ENCODE data around the gene UCK1. TPM values are rescaled to one million over a fixed set of nuclear protein-coding genes. Genes with fewer than 3 reads are reported as not detected.

Gene UCK1
- total RNA-seq, 1 donor from 2014 or later = 30.7 TPM

DNA sequence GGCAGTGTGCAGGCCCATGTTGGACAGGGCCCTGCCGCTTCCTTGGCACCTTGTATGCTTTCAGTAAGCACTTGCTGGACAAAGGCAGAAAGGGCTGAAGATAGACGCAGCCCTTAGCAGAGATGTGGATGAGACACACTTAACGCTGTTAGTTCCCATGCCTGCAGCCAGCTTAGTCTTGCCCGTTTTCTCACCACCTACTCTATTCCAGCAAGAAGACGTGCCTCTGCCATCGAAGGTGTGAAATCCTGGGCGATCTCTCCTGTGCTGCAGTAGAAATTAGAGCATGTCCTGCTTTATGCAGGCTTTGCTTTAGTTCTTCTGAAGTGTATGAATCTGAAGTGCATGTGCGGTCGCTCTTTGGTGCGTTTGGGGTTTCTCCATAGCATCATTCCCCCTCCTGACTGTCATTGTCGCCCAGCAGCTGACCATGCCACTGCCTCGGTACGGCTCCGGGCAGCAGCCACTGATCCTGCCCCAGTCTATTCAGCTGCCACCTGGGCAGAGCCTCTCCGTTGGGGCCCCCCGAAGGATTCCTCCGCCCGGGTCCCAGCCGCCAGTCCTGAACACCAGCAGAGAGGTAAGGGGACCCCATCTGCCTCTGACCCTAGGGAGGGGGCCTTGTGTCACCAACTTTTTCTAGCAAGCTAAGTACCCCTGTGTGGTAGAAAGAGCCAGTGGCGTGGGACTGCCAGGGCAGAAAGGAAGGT, 39.9 kb downstream of the UCK1 start:
- no peak overlapping the region for H3K4me2 ChIP-seq
- Mint-ChIP-seq H3K4me1 (peaks cover 2% of the 10 kb centered on the region), H3K9me3 (peaks cover 2% of the 10 kb centered on the region)

DNA sequence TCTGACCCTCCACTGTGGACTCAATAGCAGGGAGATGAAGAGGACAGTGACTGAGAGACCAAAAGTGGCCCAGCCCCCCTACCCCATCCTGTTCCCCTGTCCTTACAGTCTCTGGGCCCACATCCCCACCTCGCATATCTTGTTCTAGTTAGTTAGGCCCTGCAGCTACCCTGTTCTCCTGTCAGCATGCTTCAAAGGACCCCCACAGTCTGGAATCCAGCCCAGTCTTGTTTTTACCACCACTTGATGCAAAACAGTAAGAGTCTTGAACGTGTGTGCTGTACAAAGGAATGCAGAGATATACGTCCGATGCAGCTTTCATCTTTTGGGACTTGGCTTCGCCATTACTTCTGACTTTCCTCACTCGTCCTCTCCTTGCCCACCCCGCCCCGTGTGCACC, 40.5 kb downstream of the UCK1 start:
- peaks cover 66% of the 10 kb centered on the region for H4K20me1 ChIP-seq (ENCODE audit: low read depth)

More for the DNA sequence above, 39.9 kb downstream of the UCK1 start:
- Histone ChIP-seq H3K79me2 (ENCODE audit: low read depth) (no peaks in the 10 kb centered on the region), H3K27ac (no peak overlapping the region), H3K4me3 (no peak overlapping the region), H3F3A (ENCODE audit: low read depth) (peaks cover 3% of the 10 kb centered on the region), H3K36me3 (peaks cover 6% of the 10 kb centered on the region), H4K20me1 (ENCODE audit: low read depth) (peaks cover 66% of the 10 kb centered on the region), H2AFZ (replicated peaks) (no peak overlapping the region), H3K9me3 (ENCODE audit: low read depth) (no peaks in the 10 kb centered on the region), H3K27me3 (no peaks in the 10 kb centered on the region), H3K4me1 (no peaks in the 10 kb centered on the region), H3K9ac (no peak overlapping the region)
- Mint-ChIP-seq H3K27me3 (ENCODE audit: insufficient read depth, low read depth) (peaks cover 24% of the 10 kb centered on the region), H3K36me3 (peaks cover 54% of the 10 kb centered on the region), H3K4me3 (no peak overlapping the region), H3K27ac (no peak overlapping the region)
- TF ChIP-seq EZH2 (IDR thresholded peaks at IDR 0.05) = no peak
- TF ChIP-seq, protein P1, sequence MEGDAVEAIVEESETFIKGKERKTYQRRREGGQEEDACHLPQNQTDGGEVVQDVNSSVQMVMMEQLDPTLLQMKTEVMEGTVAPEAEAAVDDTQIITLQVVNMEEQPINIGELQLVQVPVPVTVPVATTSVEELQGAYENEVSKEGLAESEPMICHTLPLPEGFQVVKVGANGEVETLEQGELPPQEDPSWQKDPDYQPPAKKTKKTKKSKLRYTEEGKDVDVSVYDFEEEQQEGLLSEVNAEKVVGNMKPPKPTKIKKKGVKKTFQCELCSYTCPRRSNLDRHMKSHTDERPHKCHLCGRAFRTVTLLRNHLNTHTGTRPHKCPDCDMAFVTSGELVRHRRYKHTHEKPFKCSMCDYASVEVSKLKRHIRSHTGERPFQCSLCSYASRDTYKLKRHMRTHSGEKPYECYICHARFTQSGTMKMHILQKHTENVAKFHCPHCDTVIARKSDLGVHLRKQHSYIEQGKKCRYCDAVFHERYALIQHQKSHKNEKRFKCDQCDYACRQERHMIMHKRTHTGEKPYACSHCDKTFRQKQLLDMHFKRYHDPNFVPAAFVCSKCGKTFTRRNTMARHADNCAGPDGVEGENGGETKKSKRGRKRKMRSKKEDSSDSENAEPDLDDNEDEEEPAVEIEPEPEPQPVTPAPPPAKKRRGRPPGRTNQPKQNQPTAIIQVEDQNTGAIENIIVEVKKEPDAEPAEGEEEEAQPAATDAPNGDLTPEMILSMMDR (IDR thresholded peaks at IDR 0.05) = no peak
- no peak for TF ChIP-seq EZH2phosphoT487 (IDR thresholded peaks at IDR 0.05)
- DNase-seq (ENCODE audit: low spot score) = no peak

GRCh38 chr9:131487621-131488031, 43.4 kb downstream of the UCK1 start:
- TF ChIP-seq EZH2 (IDR thresholded peaks at IDR 0.05) = no peak
- TF ChIP-seq, protein P1 (IDR thresholded peaks at IDR 0.05) = no peak
- TF ChIP-seq EZH2phosphoT487 (IDR thresholded peaks at IDR 0.05) = no peak
- Mint-ChIP-seq H3K4me3 (no peak overlapping the region), H3K27ac (no peak overlapping the region), H3K4me1 (peaks cover 2% of the 10 kb centered on the region), H3K9me3 (peaks cover 2% of the 10 kb centered on the region), H3K36me3 (peaks cover 52% of the 10 kb centered on the region), H3K27me3 (ENCODE audit: insufficient read depth, low read depth) (peaks cover 16% of the 10 kb centered on the region)
- no peak overlapping the region for H3K27ac ChIP-seq
- peaks cover 68% of the 10 kb centered on the region for H4K20me1 ChIP-seq (ENCODE audit: low read depth)
- no peak overlapping the region for H2AFZ ChIP-seq (replicated peaks)
- DNase-seq (ENCODE audit: low spot score) = no peak
- no peaks in the 10 kb centered on the region for H3K27me3 ChIP-seq
- no peak overlapping the region for H3K4me2 ChIP-seq
- H3K36me3 ChIP-seq = peaks cover 3% of the 10 kb centered on the region
- H3K4me1 ChIP-seq = no peaks in the 10 kb centered on the region
- H3K9ac ChIP-seq = no peak overlapping the region
- no peaks in the 10 kb centered on the region for H3K79me2 ChIP-seq (ENCODE audit: low read depth)
- no peak overlapping the region for H3K4me3 ChIP-seq
- H3F3A ChIP-seq (ENCODE audit: low read depth) = peaks cover 3% of the 10 kb centered on the region
- H3K9me3 ChIP-seq (ENCODE audit: low read depth) = no peaks in the 10 kb centered on the region

More for the DNA sequence above, 40.5 kb downstream of the UCK1 start:
- Mint-ChIP-seq H3K27ac (no peak overlapping the region), H3K4me3 (no peak overlapping the region), H3K9me3 (peaks cover 2% of the 10 kb centered on the region), H3K4me1 (peaks cover 2% of the 10 kb centered on the region), H3K36me3 (peaks cover 54% of the 10 kb centered on the region), H3K27me3 (ENCODE audit: insufficient read depth, low read depth) (peaks cover 23% of the 10 kb centered on the region)
- no peak overlapping the region for H3K9ac ChIP-seq
- H3F3A ChIP-seq (ENCODE audit: low read depth) = peaks cover 3% of the 10 kb centered on the region
- TF ChIP-seq EZH2 (IDR thresholded peaks at IDR 0.05) (no peak), EZH2phosphoT487 (IDR thresholded peaks at IDR 0.05) (no peak)
- TF ChIP-seq, protein P1 (IDR thresholded peaks at IDR 0.05) = no peak
- no peak overlapping the region for H2AFZ ChIP-seq (replicated peaks)
- no peak overlapping the region for H3K4me2 ChIP-seq
- no peaks in the 10 kb centered on the region for H3K79me2 ChIP-seq (ENCODE audit: low read depth)
- H3K27ac ChIP-seq = no peak overlapping the region
- no peak for DNase-seq (ENCODE audit: low spot score)
- no peaks in the 10 kb centered on the region for H3K9me3 ChIP-seq (ENCODE audit: low read depth)
- H3K36me3 ChIP-seq = peaks cover 6% of the 10 kb centered on the region
- H3K4me1 ChIP-seq = no peaks in the 10 kb centered on the region
- no peaks in the 10 kb centered on the region for H3K27me3 ChIP-seq
- H3K4me3 ChIP-seq = no peak overlapping the region
